Hematopoietic multipotent progenitor cell treated with erythropoietin and hydrocortisone succinate and interleukin-3 and kit ligand, for 17 days (in vitro differentiated cells): ENCODE measurements around the gene RSPO4.
A peak's percentile ranks its signal among the peaks of the same experiment; 100 is the strongest.

Experiments used
- DNase-seq: peaks from one replicate; pipeline ENCODE4 v3.0.0-alpha.2; 2015; ENCODE audit warnings: low spot score

Gene RSPO4

GRCh38 chr20:967796-968742 is 34.0 kb downstream of the RSPO4 start:
- DNase-seq: no peak

- DNase-seq: no peak
These were observed 36.2 kb downstream of the RSPO4 start for GRCh38 chr20:965956-966355.

- no peak for DNase-seq
These were observed 38.3 kb downstream of the RSPO4 start for GRCh38 chr20:963795-964194.

GRCh38 chr20:962683-963082 is 39.4 kb downstream of the RSPO4 start:
- DNase-seq: no peak

GRCh38 chr20:962223-962622 is 39.9 kb downstream of the RSPO4 start:
- DNase-seq: no peak

DNA sequence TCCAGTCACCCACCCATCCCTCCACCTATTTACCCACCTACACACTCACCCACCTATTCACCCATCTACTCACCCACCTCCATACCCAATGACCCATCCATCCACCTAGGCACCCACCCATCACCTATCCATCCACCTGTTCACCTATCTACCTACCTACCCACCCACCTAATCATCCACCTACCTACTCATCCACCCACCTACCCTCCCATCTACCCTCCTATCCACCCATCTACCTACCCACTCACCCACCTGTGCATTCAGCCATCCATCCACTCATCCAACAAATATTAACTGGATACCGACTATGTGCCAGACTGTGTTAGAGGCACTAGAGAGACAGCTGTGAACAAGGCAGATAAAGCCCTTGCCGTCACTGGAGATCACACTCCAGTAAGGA is 40.3 kb downstream of the RSPO4 start:
- no peak for DNase-seq

GRCh38 chr20:959996-960615 is 42.0 kb downstream of the RSPO4 start:
- no peak for DNase-seq

DNA sequence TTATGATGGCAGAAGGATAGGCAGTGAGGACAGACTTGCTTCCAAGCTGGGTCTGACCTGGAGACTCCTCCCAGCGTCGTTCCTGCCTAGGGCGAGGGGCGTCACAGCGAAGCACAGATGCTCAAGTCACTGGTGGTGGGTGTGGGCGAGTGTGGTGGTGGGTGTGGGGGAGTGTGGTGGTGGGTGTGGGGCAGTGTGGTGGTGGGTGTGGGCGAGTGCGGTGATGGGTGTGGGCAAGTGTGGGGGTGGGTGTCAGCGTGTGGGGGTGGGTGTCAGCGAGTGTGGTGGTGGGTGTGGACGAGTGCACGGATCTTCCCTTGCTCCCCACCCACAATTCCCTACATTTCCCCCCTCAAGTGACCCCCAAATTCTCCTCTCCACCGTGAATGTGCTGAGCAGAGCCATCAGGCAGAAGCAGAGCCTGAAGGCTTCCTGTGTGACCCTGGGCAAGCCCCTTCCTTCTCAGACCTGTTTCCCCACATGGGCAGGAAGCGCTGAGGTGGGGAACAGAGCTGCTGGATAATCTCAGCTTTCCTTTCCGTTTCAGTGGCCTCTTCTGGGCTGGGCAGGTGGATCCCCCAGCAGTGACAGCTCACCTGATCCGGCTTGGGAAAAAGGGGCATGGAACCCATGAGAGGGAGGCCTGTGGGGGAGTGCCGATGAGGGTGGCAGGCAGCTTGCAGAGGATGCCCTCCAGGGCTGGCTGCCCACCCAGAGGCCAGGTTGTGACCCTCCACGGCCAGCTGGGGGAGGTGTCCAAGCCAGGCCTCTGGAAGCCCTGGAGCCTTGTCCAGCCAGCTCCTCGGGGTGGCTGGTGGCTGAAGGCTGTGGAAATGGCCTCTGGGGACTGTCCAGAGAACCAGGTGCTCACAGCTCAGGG is 42.9 kb downstream of the RSPO4 start:
- DNase-seq: no peak

GRCh38 chr20:957544-957943 is 44.6 kb downstream of the RSPO4 start:
- no peak for DNase-seq

GRCh38 chr20:956330-956951 is 45.7 kb downstream of the RSPO4 start:
- DNase-seq: peak; percentile 78

DNA sequence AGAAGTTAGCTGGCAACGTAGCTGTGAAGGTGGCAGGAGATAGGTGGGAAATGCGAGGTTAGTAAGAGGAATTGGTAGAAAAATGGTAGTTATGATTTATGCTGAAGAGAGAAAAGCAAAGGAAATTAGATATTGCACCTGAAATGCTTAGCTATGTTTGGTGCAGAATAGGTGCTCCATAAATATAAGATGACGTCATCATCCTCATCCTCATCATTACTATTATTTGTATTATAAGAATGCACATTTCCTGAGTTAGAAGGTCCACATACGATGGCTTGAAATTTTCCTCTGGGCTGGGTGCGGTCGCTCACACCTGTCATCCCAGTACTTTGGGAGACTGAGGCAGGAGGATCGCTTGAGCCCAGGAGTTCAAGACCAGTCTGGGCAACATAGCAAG is 46.5 kb downstream of the RSPO4 start:
- no peak for DNase-seq

- no peak for DNase-seq
These were observed 47.0 kb downstream of the RSPO4 start for GRCh38 chr20:955111-955510.

- DNase-seq: no peak
These were observed 48.4 kb downstream of the RSPO4 start for GRCh38 chr20:953742-954141.

DNA sequence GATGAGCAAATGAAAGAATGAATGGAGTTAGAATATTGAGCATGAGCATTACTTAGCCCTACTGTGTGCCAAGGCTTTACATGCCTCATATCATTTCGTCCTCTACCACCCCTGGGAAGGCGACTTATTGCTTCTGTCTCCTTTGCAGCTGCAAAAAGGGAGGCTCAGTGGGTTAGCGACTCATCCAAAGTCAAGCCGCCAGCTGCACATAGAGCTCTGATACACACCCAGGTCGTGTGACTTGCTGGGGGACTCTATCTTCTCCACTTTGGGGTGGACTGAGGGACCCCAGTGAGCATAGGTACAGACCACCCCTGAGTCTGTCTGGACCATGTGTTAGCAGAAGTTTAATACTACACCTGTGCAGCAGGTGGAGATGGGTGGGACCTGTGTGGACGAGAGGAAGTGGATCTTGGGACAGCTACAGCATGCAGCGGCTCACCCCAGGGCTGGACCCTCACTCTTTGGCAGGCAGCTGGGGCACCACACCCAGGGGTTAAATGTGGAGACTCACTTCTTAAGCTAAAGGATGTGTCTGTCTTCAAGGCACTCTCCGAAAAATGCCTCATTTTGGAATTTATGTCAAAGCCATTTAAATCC is 49.8 kb downstream of the RSPO4 start:
- DNase-seq: no peak

GRCh38 chr20:951384-952169 is 50.5 kb downstream of the RSPO4 start:
- DNase-seq: no peak

DNA sequence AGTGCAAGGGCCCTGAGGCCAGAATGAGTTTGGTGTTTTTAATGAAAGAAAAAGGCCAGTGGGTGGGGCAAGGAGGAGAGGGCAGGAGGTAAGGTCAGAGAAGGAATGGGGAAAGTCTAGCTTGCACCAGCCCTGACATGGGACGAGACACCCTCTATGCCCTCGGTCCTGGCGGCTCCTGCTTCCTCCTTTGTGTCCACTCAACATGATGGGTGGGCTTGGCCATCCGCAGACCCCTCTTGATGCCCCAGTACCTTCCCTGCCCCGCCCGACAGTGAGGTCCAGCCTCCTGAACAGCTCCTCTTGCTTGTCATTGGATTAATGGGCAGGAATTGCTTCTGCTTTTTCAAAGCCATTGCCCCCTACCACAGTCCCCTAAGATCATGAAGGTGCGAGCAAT is 52.4 kb downstream of the RSPO4 start:
- DNase-seq: no peak

- no peak for DNase-seq
These were observed 55.3 kb downstream of the RSPO4 start for GRCh38 chr20:946826-947225.

- no peak for DNase-seq
These were observed 56.3 kb downstream of the RSPO4 start for GRCh38 chr20:945841-946240.

GRCh38 chr20:944774-945410 is 57.2 kb downstream of the RSPO4 start:
- no peak for DNase-seq

DNA sequence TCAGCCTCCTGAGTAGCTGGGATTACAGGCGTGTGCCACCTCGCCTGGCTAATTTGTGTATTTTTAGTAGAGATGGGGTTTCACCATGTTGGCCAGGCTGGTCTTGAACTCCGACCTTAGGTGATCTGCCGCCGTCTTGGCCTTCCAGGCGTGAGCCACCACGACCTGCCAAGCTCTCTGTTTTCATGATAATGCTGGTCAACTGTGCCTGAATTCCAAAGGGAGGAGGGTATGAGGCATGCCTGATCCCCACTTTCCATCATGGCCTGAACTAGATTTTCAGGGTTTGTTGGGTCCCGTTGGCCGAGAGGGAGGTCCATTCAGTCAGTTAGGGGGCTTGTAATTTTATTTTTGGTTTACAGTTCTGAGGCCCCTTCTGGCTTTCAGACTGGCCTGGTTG is 58.0 kb downstream of the RSPO4 start:
- DNase-seq: no peak
